GM23248 (cell line): Measurements from ENCODE around the gene STAT2. TPM values are rescaled to one million over a fixed set of nuclear protein-coding genes. Genes with fewer than 3 reads are reported as not detected.
"Not testable (repeated sequence)": the region's sequence is repeated elsewhere in the genome, so short reads cannot be mapped to it uniquely, and the experiment has no call there.

Source experiments
- DNase-seq: peaks from one replicate; pipeline ENCODE4 v3.0.0-alpha.2; 2015
- H2AFZ ChIP-seq: fragments of 200-600 bp; sonication (generic); 2 replicates; pipeline ENCODE4 v1.6.1; 2016; ENCODE audit warnings: antibody characterized with exemption
- H3F3A ChIP-seq: fragments of 200-600 bp; sonication (generic); 2 replicates; pipeline ENCODE4 v1.6.1; 2016; ENCODE audit warnings: mild to moderate bottlenecking, antibody characterized with exemption, mixed run types; ENCODE audit not compliant: insufficient read depth
- H3K27ac ChIP-seq: fragments of 200-600 bp; sonication (generic); 2 replicates; pipeline ENCODE4 v1.5.1; 2016; ENCODE audit warnings: mild to moderate bottlenecking
- H3K27me3 ChIP-seq: fragments of 200-600 bp; sonication (generic); replicated peaks from 2 replicates; pipeline ENCODE4 v1.6.1; 2016; ENCODE audit warnings: mild to moderate bottlenecking; ENCODE audit not compliant: insufficient read depth
- H3K36me3 ChIP-seq: fragments of 200-600 bp; sonication (generic); 2 replicates; pipeline ENCODE4 v1.6.1; 2016; ENCODE audit warnings: low read depth, mild to moderate bottlenecking
- H3K4me1 ChIP-seq: fragments of 200-600 bp; sonication (generic); 2 replicates; pipeline ENCODE4 v1.6.1; 2016; ENCODE audit warnings: mild to moderate bottlenecking; ENCODE audit not compliant: insufficient read depth
- H3K4me2 ChIP-seq: fragments of 200-600 bp; sonication (generic); one replicate; pipeline ENCODE4 v1.6.1; 2016; ENCODE audit warnings: mild to moderate bottlenecking; ENCODE audit not compliant: unreplicated experiment
- H3K4me3 ChIP-seq: fragments of 200-600 bp; sonication (generic); 2 replicates; pipeline ENCODE4 v1.5.1; 2016; ENCODE audit warnings: mild to moderate bottlenecking
- H3K79me2 ChIP-seq: fragments of 200-600 bp; sonication (generic); 2 replicates; pipeline ENCODE4 v1.6.1; 2016; ENCODE audit warnings: mild to moderate bottlenecking; ENCODE audit not compliant: insufficient read depth
- H3K9ac ChIP-seq: fragments of 200-600 bp; sonication (generic); 2 replicates; pipeline ENCODE4 v1.6.1; 2016; ENCODE audit warnings: mild to moderate bottlenecking
- H3K9me2 ChIP-seq: fragments of 200-600 bp; sonication (generic); 2 replicates; pipeline ENCODE4 v1.6.1; 2016; ENCODE audit warnings: mixed run types, mild to moderate bottlenecking, moderate library complexity; ENCODE audit not compliant: insufficient read depth
- H3K9me3 ChIP-seq: fragments of 200-600 bp; sonication (generic); one replicate; pipeline ENCODE4 v1.6.1; 2017; ENCODE audit warnings: low read depth
- H4K20me1 ChIP-seq: fragments of 200-600 bp; sonication (generic); 2 replicates; pipeline ENCODE4 v1.6.0; 2016; ENCODE audit not compliant: insufficient read depth
- EZH2 ChIP-seq: fragments of 200-600 bp; sonication (generic); IDR thresholded peaks from 2 replicates; pipeline ENCODE4 v1.6.1; 2018; ENCODE audit warnings: antibody characterized with exemption, mild to moderate bottlenecking; ENCODE audit not compliant: insufficient read depth, poor library complexity, severe bottlenecking
- EZH2phosphoT487 ChIP-seq: fragments of 200-600 bp; sonication (generic); IDR thresholded peaks from 2 replicates; pipeline ENCODE4 v1.6.1; 2018; ENCODE audit warnings: antibody characterized with exemption, moderate library complexity, mild to moderate bottlenecking, low read depth; ENCODE audit not compliant: insufficient read depth
- WGBS, 2 experiments: methylation state at CpG; one replicate each; pipeline ENCODE4 v1.1.6; 2015 to 2017; ENCODE audit warnings: low lambda C conversion rate in 2 of 2, low coverage in 1 of 2; ENCODE audit errors: missing lambda C conversion rate in 2 of 2; 5-methylcytosine and 5-hydroxymethylcytosine counted together
- in situ Hi-C: fragments of 300-500 bp; cut with MboI; formaldehyde crosslinking; loops from 2 replicates; pipeline ENCODE4 v1.15.0; 2020
- polyA plus RNA-seq: library from polyadenylated mRNA; unstranded; fragments of >200 nt; fragmentation: Nextera tagmentation; extraction: Ambion mirVana; gene quantifications from 2 replicates; pipeline ENCODE4 v1.2.1, GENCODE V29; 2016
- total RNA-seq: library from RNA; depleted of rRNA; stranded (reverse); fragments of >200 nt; shearing (Covaris generic); gene quantifications from 2 replicates; pipeline ENCODE4 v1.2.3, GENCODE V29; 2014

Gene STAT2
- total and polyA plus RNA-seq, 2 experiments from 2014 or later, result 109 to 220 TPM

- no peak overlapping the region for H3K27ac ChIP-seq
- in situ Hi-C loops, result no loop called here
- no peak overlapping the region for H2AFZ ChIP-seq
- H3K79me2 ChIP-seq, result no peaks in the 10 kb centered on the region
- H3K9ac ChIP-seq, result no peak overlapping the region
- TF ChIP-seq EZH2 (no peak), EZH2phosphoT487 (no peak)
- no peak for DNase-seq
- no peak overlapping the region for H3K4me3 ChIP-seq
- H3K9me2 ChIP-seq, result no peaks in the 10 kb centered on the region
- no peak overlapping the region for H3K4me2 ChIP-seq
- H3K9me3 ChIP-seq, result no peaks in the 10 kb centered on the region
- 0 out of 2 replicates have a peak, but pooled peaks cover 6% of the 10 kb centered on the region for H3K4me1 ChIP-seq
- peaks cover 24% of the 10 kb centered on the region for H3F3A ChIP-seq
- peaks cover 5% of the 10 kb centered on the region; the same call in 1 of the 2 replicates for H3K36me3 ChIP-seq
- WGBS, 2 experiments, result 81 to 83% methylated on average over 8 to 9 of the region's 9 CpGs
- no peaks in the 10 kb centered on the region for H3K27me3 ChIP-seq
- no peaks in the 10 kb centered on the region for H4K20me1 ChIP-seq
These were observed 23.3 kb downstream of the STAT2 start for GRCh38 chr12:56336361-56337167.

GRCh38 chr12:56335527-56335926 is 24.4 kb downstream of the STAT2 start:
- DNase-seq, H3K9me2 ChIP-seq, H3K4me1 ChIP-seq, H2AFZ ChIP-seq, H3K9ac ChIP-seq, H3K9me3 ChIP-seq, H3K27me3 ChIP-seq, H3K4me3 ChIP-seq, H3K27ac ChIP-seq, H3K79me2 ChIP-seq, H3K36me3 ChIP-seq, H4K20me1 ChIP-seq, H3K4me2 ChIP-seq, in situ Hi-C loops: not testable (repeated sequence)
- H3F3A ChIP-seq, result 0 out of 2 replicates have a peak, but pooled peaks cover 16% of the 10 kb centered on the region
- WGBS, 2 experiments, result 97% methylated on average over 8 of the region's 8 CpGs

GRCh38 chr12:56334490-56334793 is 25.5 kb downstream of the STAT2 start:
- no peaks in the 10 kb centered on the region for H4K20me1 ChIP-seq
- no peaks in the 10 kb centered on the region for H3K9me3 ChIP-seq
- H3K4me2 ChIP-seq, result peak overlapping the region; percentile 88
- DNase-seq, result peak; percentile 23
- 0 out of 2 replicates have a peak, but pooled peaks cover 9% of the 10 kb centered on the region for H3F3A ChIP-seq
- no peaks in the 10 kb centered on the region for H3K36me3 ChIP-seq
- H2AFZ ChIP-seq, result peak overlapping the region; percentile 92
- H3K9ac ChIP-seq, result peak overlapping the region; percentile 92
- no peaks in the 10 kb centered on the region for H3K27me3 ChIP-seq
- WGBS, 2 experiments, result 7% methylated on average over 6 of the region's 6 CpGs
- no peaks in the 10 kb centered on the region for H3K9me2 ChIP-seq
- H3K4me3 ChIP-seq, result peak overlapping the region; percentile 77
- no peaks in the 10 kb centered on the region for H3K79me2 ChIP-seq
- peak overlapping the region; percentile 94 for H3K27ac ChIP-seq
- in situ Hi-C loops, result no loop called here
- TF ChIP-seq EZH2phosphoT487, result no peak
- no peak for TF ChIP-seq EZH2
- H3K4me1 ChIP-seq, result 0 out of 2 replicates have a peak, but pooled peaks cover 6% of the 10 kb centered on the region

GRCh38 chr12:56333679-56334489 is 26.0 kb downstream of the STAT2 start, which contains the start of gene PAN2:
Gene PAN2 (minus strand): TSS chr12:56334000. CDS start chr12:56333094, 906 bp downstream.
- no peaks in the 10 kb centered on the region for H3K9me2 ChIP-seq
- H2AFZ ChIP-seq, result peak within 1 kb of the TSS; percentile 92
- TF ChIP-seq EZH2 (no peak), EZH2phosphoT487 (no peak)
- H3K4me1 ChIP-seq, result 0 out of 2 replicates have a peak, but pooled peaks cover 6% of the 10 kb centered on the region
- no peaks in the 10 kb centered on the region for H4K20me1 ChIP-seq
- in situ Hi-C loops, result no loop called here
- H3F3A ChIP-seq, result 0 out of 2 replicates have a peak, but pooled peaks cover 9% of the 10 kb centered on the region
- no peaks in the 10 kb centered on the region for H3K79me2 ChIP-seq
- WGBS, 2 experiments, result 1% methylated on average over 42 to 45 of the region's 45 CpGs
- peak within 1 kb of the TSS; percentile 77 for H3K4me3 ChIP-seq
- peak within 1 kb of the TSS; percentile 92 for H3K9ac ChIP-seq
- peak within 1 kb of the TSS; percentile 94 for H3K27ac ChIP-seq
- H3K36me3 ChIP-seq, result no peaks in the 10 kb centered on the region
- no peaks in the 10 kb centered on the region for H3K27me3 ChIP-seq
- DNase-seq, result peak; percentile 98
- H3K4me2 ChIP-seq, result peak within 1 kb of the TSS; percentile 88
- H3K9me3 ChIP-seq, result no peaks in the 10 kb centered on the region
